A549 (cell line): ENCODE measurements around the gene DRGX. TPM values are rescaled to one million over a fixed set of nuclear protein-coding genes. Genes with fewer than 3 reads are reported as not detected.

Experiments used
- ATAC-seq, 2 experiments: fragments of 200-7000 bp in 1 of 2; fragments of >200 bp in 1 of 2; cut with Nextera tagmentation in 1 of 2; cut with Tn5 transposase in 1 of 2; 3 replicates each; pipeline versions ENCODE4 v1.8.0 to v1.9.1; 2018 to 2020; ENCODE audit warnings: mild to moderate bottlenecking in 1 of 2, moderate library complexity in 1 of 2
- CTCF ChIA-PET: fragments of 300-600 bp; sonication (Branson Sonifier 250); formaldehyde crosslinking; extraction: SDS; loops from one replicate; lab custom pipeline; 2021; ENCODE audit warnings: antibody characterized with exemption, inconsistent platforms; lab: Yijun Ruan, JAX
- POLR2A ChIA-PET: fragments of 350-600 bp; formaldehyde crosslinking; extraction: SDS; loops from one replicate; lab custom pipeline; 2021; ENCODE audit warnings: antibody characterized with exemption, inconsistent platforms; lab: Yijun Ruan, JAX
- DNase-seq, 2 experiments: peaks; one replicate each; pipeline versions ENCODE4 v3.0.0 to v3.0.0-alpha.2; 2011 to 2016; ENCODE audit warnings: low read depth in 1 of 2, low spot score in 1 of 2
- FAIRE-seq: peaks from 2 replicates; lab custom pipeline; 2011; peaks lifted over from hg19 to GRCh38; lab: Jason Lieb, UNC
- H3K27ac ChIP-seq, 2 experiments: fragments of >200 bp; sonication (Bioruptor Twin); formaldehyde crosslinking; 3 replicates each; pipeline ENCODE4 v1.5.1; 2016 to 2017
- H3K4me1 ChIP-seq: fragments of >200 bp; sonication (Bioruptor Twin); formaldehyde crosslinking; 3 replicates; pipeline ENCODE4 v1.6.1; 2016
- H3K4me2 ChIP-seq: fragments of >200 bp; sonication (Bioruptor Twin); formaldehyde crosslinking; 3 replicates; pipeline ENCODE4 v1.6.1; 2016
- H3K4me3 ChIP-seq: fragments of >200 bp; sonication (Bioruptor Twin); formaldehyde crosslinking; 3 replicates; pipeline ENCODE4 v1.5.1; 2016
- H3K9me3 ChIP-seq: fragments of >200 bp; sonication (Bioruptor Twin); formaldehyde crosslinking; 3 replicates; pipeline ENCODE4 v1.6.1; 2016
- CBX8 ChIP-seq: fragments of 200-600 bp; sonication (generic); IDR thresholded peaks from 2 replicates; pipeline ENCODE4 v1.6.1; 2016
- CHD4 ChIP-seq: fragments of 200-600 bp; sonication (generic); IDR thresholded peaks from 2 replicates; pipeline ENCODE4 v1.6.1; 2016; ENCODE audit warnings: antibody characterized with exemption, mild to moderate bottlenecking, borderline replicate concordance
- FOSB ChIP-seq: fragments of 250-450 bp; sonication (Bioruptor Pico); IDR thresholded peaks from 2 replicates; pipeline ENCODE4 v1.5.0; 2020; ENCODE audit warnings: mild to moderate bottlenecking, moderate library complexity
- FOXS1 ChIP-seq: fragments of 250-450 bp; sonication (Bioruptor Pico); IDR thresholded peaks from 2 replicates; pipeline ENCODE4 v1.5.0; 2020; ENCODE audit warnings: mild to moderate bottlenecking, moderate library complexity
- GATA3 ChIP-seq: IDR thresholded peaks from 2 replicates; pipeline ENCODE4 v1.6.1; 2012; ENCODE audit warnings: borderline replicate concordance
- HDAC2 ChIP-seq: fragments of 200-600 bp; sonication (generic); IDR thresholded peaks from 2 replicates; pipeline ENCODE4 v1.6.1; 2016
- JUNB ChIP-seq: fragments of >200 bp; sonication (Bioruptor Twin); formaldehyde crosslinking; IDR thresholded peaks from 2 replicates; pipeline ENCODE4 v1.6.1; 2016
- KDM1A ChIP-seq: fragments of 200-600 bp; sonication (generic); IDR thresholded peaks from 2 replicates; pipeline ENCODE4 v1.6.1; 2016; ENCODE audit warnings: low read depth, mild to moderate bottlenecking
- KDM5A ChIP-seq: fragments of 200-600 bp; sonication (generic); IDR thresholded peaks from 2 replicates; pipeline ENCODE4 v1.6.1; 2016; ENCODE audit warnings: antibody characterized with exemption, mild to moderate bottlenecking
- MYC ChIP-seq: IDR thresholded peaks from 2 replicates; pipeline ENCODE4 v1.6.1; 2012; ENCODE audit warnings: mild to moderate bottlenecking, inconsistent platforms, low read length, improper control_type of control experiment, borderline replicate concordance
- NFE2L2 ChIP-seq: fragments of 150-350 bp; conservative IDR thresholded peaks from 2 replicates; pipeline ENCODE4 v1.6.1; 2014; ENCODE audit warnings: low read length
- RAD21 ChIP-seq, 2 experiments: fragments of >200 bp in 1 of 2; sonication (Bioruptor Twin) in 1 of 2; formaldehyde crosslinking in 1 of 2; IDR thresholded peaks in 1 of 2; conservative IDR thresholded peaks in 1 of 2; 2 replicates in 1 of 2; 3 replicates in 1 of 2; pipeline ENCODE4 v1.6.1; 2012 to 2018; ENCODE audit warnings: inconsistent platforms in 1 of 2
- RCOR1 ChIP-seq: fragments of 150-350 bp; IDR thresholded peaks from 2 replicates; pipeline ENCODE4 v1.6.1; 2014; ENCODE audit warnings: antibody characterized with exemption, low read length, low read depth
- RNF2 ChIP-seq: fragments of 200-600 bp; sonication (generic); IDR thresholded peaks from 2 replicates; pipeline ENCODE4 v1.6.1; 2016; ENCODE audit warnings: low read depth, mild to moderate bottlenecking, antibody characterized with exemption, moderate library complexity, borderline replicate concordance
- TFCP2L1 ChIP-seq: fragments of 250-450 bp; sonication (Bioruptor Pico); IDR thresholded peaks from 2 replicates; pipeline ENCODE4 v1.5.0; 2021; ENCODE audit warnings: mild to moderate bottlenecking
- TP53 ChIP-seq: fragments of 250-450 bp; sonication (Bioruptor Pico); IDR thresholded peaks from 2 replicates; pipeline ENCODE4 v1.5.0; 2021; ENCODE audit warnings: mild to moderate bottlenecking, moderate library complexity
- ZC3H11A ChIP-seq: fragments of 450-650 bp; IDR thresholded peaks from 2 replicates; pipeline ENCODE4 v1.6.1; 2014; ENCODE audit warnings: antibody characterized with exemption, mild to moderate bottlenecking
- ZFP36 ChIP-seq: fragments of 450-650 bp; IDR thresholded peaks from 2 replicates; pipeline ENCODE4 v1.6.1; 2014; ENCODE audit warnings: borderline replicate concordance; ENCODE audit not compliant: partially characterized antibody
- ZNF302 ChIP-seq: fragments of 250-450 bp; sonication (Bioruptor Pico); IDR thresholded peaks from 2 replicates; pipeline ENCODE4 v1.9.0; 2021; ENCODE audit warnings: inconsistent platforms, mild to moderate bottlenecking, moderate library complexity
- WGBS: methylation state at CpG from one replicate; pipeline ENCODE4 v1.1.6; 2017; ENCODE audit errors: missing lambda C conversion rate; 5-methylcytosine and 5-hydroxymethylcytosine counted together
- polyA plus RNA-seq, 4 experiments: library from polyadenylated mRNA; depleted of rRNA in 3 of 4; stranded (reverse); fragments of >200 nt; fragmentation: RNase III in 1 of 4; extraction: RNeasy Plus Mini Kit Qiagen cat#74134 plus additional on column Dnase treatment in 1 of 4; gene quantifications; 2 replicates in 3 of 4; 3 replicates in 1 of 4; pipeline ENCODE4 v1.2.3, GENCODE V29; 2011 to 2017
- TF ChIP-seq, protein P1 (sequence below): IDR thresholded peaks from 2 replicates; pipeline ENCODE4 v1.6.1; 2012
- TF ChIP-seq, protein P2 (sequence below): IDR thresholded peaks from 2 replicates; pipeline ENCODE4 v1.6.1; 2012
- TF ChIP-seq, protein P3 (sequence below): fragments of >200 bp; sonication (Bioruptor Twin); formaldehyde crosslinking; IDR thresholded peaks from 3 replicates; pipeline ENCODE4 v1.6.1; 2016

The DRGX gene
- polyA plus RNA-seq, 2 of the 4 experiments (the other 2 are of a cell fraction) = not detected

- H3K9me3 ChIP-seq = peaks cover 4% of the 10 kb centered on the region; the same call in 1 of the 3 replicates
- POLR2A ChIA-PET = no interaction called here
- WGBS = 0% methylated on average over 4 of the region's 6 CpGs
These were observed 42.6 kb downstream of the DRGX start for GRCh38 chr10:49353026-49353894.

DNA sequence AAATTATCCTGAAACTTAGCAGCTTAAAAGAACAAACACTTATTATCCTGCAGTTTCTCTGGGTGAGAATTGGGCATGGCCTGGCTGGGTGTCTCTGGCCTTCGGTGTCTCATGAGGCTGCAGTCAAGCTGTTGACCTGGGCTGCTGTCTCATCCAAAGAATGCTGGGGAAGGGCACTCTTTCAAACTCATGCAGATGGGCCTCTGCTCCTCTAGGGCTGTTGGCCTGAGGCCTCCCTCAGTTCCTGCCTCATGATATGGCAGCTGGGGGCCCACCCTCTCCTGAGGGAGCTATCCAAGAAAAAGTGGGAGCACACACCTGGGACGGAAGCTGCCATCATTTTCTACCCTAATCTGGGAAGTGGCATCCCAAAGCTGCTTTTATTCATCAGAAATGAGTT, 43.6 kb downstream of the DRGX start:
- TF ChIP-seq KDM1A (no peak), RAD21 (conservative IDR thresholded peaks at IDR 0.05 in 1 of 2, IDR thresholded peaks at IDR 0.05 in 1 of 2) (no peak), JUNB (no peak), HDAC2 (no peak), RNF2 (no peak), GATA3 (no peak), ZNF302 (CRISPR knock-in tag) (no peak), TP53 (CRISPR knock-in tag) (no peak), TFCP2L1 (CRISPR knock-in tag) (no peak), NFE2L2 (no peak), CBX8 (no peak), CHD4 (no peak), ZC3H11A (no peak), KDM5A (no peak)
- TF ChIP-seq, protein P1, sequence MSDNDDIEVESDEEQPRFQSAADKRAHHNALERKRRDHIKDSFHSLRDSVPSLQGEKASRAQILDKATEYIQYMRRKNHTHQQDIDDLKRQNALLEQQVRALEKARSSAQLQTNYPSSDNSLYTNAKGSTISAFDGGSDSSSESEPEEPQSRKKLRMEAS = no peak
- TF ChIP-seq, protein P2, sequence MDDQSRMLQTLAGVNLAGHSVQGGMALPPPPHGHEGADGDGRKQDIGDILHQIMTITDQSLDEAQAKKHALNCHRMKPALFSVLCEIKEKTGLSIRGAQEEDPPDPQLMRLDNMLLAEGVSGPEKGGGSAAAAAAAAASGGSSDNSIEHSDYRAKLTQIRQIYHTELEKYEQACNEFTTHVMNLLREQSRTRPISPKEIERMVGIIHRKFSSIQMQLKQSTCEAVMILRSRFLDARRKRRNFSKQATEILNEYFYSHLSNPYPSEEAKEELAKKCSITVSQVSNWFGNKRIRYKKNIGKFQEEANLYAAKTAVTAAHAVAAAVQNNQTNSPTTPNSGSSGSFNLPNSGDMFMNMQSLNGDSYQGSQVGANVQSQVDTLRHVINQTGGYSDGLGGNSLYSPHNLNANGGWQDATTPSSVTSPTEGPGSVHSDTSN = no peak
- TF ChIP-seq, protein P3, sequence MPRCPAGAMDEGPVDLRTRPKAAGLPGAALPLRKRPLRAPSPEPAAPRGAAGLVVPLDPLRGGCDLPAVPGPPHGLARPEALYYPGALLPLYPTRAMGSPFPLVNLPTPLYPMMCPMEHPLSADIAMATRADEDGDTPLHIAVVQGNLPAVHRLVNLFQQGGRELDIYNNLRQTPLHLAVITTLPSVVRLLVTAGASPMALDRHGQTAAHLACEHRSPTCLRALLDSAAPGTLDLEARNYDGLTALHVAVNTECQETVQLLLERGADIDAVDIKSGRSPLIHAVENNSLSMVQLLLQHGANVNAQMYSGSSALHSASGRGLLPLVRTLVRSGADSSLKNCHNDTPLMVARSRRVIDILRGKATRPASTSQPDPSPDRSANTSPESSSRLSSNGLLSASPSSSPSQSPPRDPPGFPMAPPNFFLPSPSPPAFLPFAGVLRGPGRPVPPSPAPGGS = no peak
- TF ChIP-seq, all 56 proteins: peak for 0
- DNase-seq (no peak), FAIRE-seq (no peak), ATAC-seq (no peak)
- H3K4me1 ChIP-seq = no peaks in the 10 kb centered on the region
- WGBS = 0% methylated on average over 2 of the region's 2 CpGs
- peaks cover 4% of the 10 kb centered on the region; the same call in 1 of the 3 replicates for H3K9me3 ChIP-seq
- no peak overlapping the region for H3K27ac ChIP-seq
- ChIA-PET POLR2A (no interaction called here), CTCF (no interaction called here)
- H3K4me2 ChIP-seq = no peak overlapping the region
- no peak overlapping the region for H3K4me3 ChIP-seq

More at GRCh38 chr10:49353026-49353894, 42.6 kb downstream of the DRGX start:
- CTCF ChIA-PET = interaction anchor here (1.2 kb wide), 1 partner anchor 54 kb away, joined by 3 read pairs; no protein-coding TSS in a partner anchor
- no peaks in the 10 kb centered on the region for H3K4me1 ChIP-seq
- TF ChIP-seq MYC (no peak), FOXS1 (CRISPR knock-in tag) (no peak)
- TF ChIP-seq, protein P1 = no peak
- no peak for DNase-seq
- H3K4me2 ChIP-seq = no peak overlapping the region
- H3K4me3 ChIP-seq = no peak overlapping the region
- H3K27ac ChIP-seq = no peak overlapping the region
- no peak for ATAC-seq
- no peak for FAIRE-seq

DNA sequence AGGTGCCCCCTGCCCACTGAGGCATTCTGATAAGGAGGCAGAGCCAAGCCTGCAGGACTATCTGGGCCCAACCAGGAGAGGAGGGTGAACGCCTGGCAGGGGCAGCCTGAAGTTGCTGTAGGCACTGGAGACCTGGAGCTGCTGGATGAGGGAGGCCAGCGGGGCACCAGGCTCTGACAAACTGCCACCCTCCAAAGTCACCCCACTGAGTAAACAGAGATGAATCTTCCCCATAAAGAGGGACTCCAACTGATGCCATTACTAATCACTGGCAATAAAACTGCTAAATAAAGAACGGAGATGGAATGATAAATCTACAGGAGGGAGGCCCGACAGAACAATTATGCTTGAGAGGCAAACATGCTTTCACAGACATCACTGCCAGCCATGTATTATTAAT, 44.2 kb downstream of the DRGX start:
- WGBS = 5% methylated on average over 4 of the region's 4 CpGs
- ChIA-PET CTCF (interaction anchor here (0.6 kb wide), 1 partner anchor 1000 kb away, joined by 3 read pairs; no protein-coding TSS in a partner anchor), POLR2A (no interaction called here)
- no peak for TF ChIP-seq RCOR1
- no peak for TF ChIP-seq FOSB
- no peak for TF ChIP-seq ZFP36
- ATAC-seq (no peak), DNase-seq (no peak), FAIRE-seq (no peak)
- H3K27ac ChIP-seq = no peak overlapping the region
- no peaks in the 10 kb centered on the region for H3K4me1 ChIP-seq
- no peak overlapping the region for H3K4me2 ChIP-seq
- peaks cover 4% of the 10 kb centered on the region; the same call in 1 of the 3 replicates for H3K9me3 ChIP-seq
- no peak overlapping the region for H3K4me3 ChIP-seq
